NCI-H2107 treated with DMSO at 0.1 percent for 48 hours (cell line): ENCODE data around the gene IFNA13.

ENCODE experiments used
- DNase-seq: peaks from one replicate; lab custom pipeline; 2025; ENCODE audit not compliant: unreplicated experiment; lab: John Stamatoyannopoulos, UW

Gene IFNA13

DNA sequence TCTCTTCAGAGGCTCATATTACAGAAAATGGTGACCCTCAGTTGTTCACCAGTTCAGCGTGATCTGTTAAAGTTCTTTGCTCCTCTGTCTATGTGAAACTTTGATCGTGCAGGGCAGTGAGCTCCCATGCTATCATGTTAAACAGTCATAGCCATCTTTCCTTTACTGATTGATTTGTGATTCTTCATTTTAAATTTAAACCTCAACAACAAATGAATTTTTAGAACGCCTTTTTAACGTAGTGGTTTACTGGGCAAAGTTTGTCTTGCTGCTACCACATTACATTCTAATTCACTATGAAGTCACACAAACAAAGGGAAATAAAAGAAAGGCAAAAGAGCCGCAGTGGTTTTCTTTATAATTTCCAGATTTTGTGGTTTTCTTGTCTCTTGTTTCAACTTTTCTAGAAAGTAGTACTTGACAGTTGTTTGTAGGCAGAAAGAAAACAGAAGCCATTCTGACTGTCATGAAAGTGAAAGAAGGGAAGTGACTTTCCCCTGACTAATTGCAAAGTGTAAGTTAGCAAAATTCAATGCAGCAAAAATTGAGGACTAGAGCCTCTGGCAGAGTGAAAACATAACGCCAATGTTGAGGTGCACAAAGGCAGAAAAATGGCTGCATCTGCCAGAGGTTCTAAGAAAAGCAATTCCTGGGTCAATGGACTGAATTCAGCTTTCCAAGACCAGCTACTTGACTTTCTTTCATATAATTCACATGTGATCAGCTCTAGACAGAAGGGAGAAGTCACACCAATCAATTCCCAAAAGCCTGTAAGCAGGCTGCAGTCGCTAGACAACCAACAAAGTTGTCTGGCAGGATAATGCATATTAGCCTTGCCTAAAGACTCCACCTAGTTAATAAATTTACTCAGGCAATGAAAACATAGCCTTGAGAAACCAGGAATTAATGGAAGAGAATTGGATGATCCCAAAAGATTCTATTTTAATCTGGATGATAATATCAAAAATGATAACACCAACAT lies 10.1 kb downstream of the IFNA13 start:
- no peak for DNase-seq

DNA sequence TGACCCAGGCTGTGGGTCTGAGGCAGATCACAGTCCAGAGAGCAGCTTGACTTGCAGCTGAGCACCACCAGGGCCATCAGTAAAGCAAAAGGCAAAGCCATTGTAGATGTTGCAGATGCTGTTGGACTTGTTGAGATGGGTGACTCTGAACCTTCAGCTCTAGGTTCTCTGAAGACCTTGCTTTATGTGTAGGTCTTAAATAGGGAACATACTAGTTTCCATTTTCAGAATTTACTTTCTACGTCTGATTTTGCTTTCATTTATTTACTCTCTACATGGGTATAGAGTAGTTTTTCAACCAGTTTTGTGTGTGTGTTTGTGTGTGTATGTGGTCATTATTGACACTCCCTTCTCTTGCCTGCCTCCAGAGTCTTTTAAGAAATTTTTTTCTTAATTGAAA lies 17.1 kb downstream of the IFNA13 start, which contains the start of gene IFNA6:
Gene IFNA6 (minus strand): TSS at position 101 of the 400 bp plus-strand sequence. CDS start 0 bp downstream, at position 101.
- no peak for DNase-seq

DNA sequence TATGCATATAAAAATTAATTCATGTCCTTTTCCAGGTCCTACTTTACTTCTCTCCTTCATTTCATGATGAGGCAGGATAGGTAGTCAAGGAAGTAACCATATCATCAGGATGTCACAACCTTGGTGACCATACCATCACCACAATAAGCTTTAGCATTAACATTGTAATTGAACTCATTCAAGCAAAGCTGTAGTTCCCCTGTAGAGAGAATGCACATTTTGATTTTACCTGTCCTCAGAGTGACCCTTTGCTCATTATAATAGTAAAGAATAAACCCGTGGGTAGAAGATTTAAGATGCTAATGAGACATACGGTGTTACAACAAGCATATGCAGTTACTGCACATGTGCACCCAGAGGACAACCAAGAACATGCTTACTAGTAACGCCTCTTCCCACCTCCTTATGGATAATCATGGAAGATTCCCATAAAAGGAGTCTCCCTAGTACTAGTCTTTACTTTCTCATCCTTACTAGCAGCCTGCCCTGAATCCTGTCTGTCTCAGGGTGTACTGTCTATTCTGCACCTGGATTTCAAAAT lies 19.4 kb downstream of the IFNA13 start:
- no peak for DNase-seq

- no peak for DNase-seq
Measured at GRCh38 chr9:21340735-21341134, 27.1 kb downstream of the IFNA13 start.

DNA sequence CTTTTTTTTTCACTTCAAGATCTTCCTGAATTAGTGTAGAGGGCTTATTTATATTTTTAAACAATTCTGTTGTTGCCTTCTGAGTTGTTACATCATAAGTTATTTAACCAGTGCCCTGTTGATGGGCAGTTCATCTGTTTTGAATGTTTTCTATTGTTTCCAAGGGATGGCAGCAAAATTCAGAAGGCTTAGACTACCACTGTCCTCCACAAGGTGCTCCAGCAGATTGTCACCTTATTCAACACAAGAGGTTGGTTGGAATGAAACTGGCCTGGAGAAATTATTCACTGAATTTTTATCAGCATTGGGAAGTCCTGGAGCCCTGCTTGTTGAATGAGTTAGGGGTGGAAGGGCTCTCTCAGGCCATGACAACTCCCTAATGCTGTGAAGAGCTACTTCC lies 31.4 kb downstream of the IFNA13 start:
- DNase-seq, result no peak

GRCh38 chr9:21334701-21335632 lies 32.9 kb downstream of the IFNA13 start, which contains the start of gene KLHL9:
Gene KLHL9 (minus strand): TSS chr9:21335404. CDS start chr9:21334859, 545 bp downstream.
- peak; percentile 67 for DNase-seq

DNA sequence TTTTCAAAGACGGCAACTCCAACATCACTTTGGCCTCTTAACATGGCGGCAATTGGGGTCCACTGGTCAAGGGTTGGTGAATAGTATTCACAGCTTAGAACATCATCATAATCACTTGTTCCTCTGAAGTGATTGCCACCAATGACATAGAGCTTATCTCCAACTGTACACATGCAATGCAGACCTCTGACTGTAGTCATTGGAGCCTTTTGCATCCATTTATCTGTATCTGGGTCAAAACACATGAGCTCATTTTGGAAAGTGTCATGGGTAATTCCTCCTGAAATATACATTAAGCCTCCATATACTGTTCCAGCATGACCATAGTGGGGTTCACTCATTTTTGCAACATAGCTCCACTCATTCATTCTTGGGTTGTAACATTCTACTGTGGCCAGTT lies 34.6 kb downstream of the IFNA13 start:
- DNase-seq, result no peak

DNA sequence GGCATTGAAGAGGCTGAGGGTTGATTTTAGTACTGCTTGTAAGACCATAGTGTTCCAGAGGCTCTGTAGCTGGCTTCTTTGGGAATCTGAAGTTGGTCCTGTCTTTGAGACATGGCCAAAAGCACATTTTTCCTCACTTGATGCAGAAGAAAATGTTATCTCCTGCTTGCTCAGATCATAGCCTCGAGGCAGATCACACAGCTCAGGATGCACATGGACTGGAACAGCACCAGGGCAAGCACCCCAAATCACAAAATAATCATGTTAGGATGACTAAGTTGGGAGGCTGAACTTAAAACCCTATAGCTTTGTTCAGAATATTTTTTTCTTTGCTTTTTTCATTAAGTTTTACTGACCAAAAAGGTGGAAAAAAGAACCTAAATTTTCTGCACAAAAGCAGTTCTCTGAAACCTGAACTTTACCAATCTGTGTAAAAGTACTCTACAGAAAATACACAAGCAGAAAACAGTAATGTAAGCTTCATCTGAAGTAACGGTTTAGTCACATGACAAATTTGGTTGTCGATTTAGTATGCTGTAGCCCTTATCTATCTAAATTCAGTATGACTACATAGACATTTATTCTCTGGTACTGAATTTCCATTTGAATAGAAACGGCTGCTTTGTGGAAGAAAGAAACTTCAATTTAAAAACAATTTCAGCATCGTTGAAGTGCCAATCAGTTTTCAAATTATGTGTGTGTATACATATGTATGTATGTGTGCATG lies 36.0 kb downstream of the IFNA13 start:
- DNase-seq, result no peak

DNA sequence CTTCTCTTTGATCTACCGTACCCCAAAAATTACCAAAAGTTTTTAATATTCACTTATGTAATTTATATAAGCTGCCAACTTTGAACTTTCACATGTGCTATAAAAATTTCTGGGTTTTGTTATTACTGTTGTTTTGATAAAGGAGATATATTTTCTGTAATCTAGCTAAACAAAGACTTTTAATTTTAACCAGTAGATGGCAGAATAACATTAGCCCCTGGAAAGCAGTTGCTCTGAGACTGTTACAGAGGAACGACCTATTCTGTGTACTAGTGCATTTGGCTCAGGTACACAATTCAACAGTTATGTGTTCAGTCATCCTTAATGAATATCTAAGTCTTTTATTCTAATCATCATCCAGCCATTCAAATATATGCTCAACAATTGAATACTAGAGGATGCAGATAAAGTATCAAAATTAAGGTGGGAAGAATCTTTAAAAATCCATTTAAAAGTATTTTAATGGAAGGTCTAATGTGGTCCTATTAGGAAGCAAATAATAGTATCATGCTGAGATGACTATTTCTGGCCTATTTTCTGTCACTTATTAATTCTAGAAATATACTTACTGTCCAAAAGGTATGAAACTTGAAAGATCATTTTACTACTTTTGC lies 41.2 kb downstream of the IFNA13 start:
- DNase-seq, result peak; percentile 65

- no peak for DNase-seq
Measured at GRCh38 chr9:21324047-21324446, 43.8 kb downstream of the IFNA13 start.

- DNase-seq, result no peak
Measured at GRCh38 chr9:21322911-21323461, 44.9 kb downstream of the IFNA13 start.

GRCh38 chr9:21320465-21320864 lies 47.4 kb downstream of the IFNA13 start:
- no peak for DNase-seq

- peak; percentile 47 for DNase-seq
Measured at GRCh38 chr9:21317956-21318923, 49.6 kb downstream of the IFNA13 start.
